GM18526 (cell line): ENCODE results near the gene ERMARD.

Experiments
- POLR2A ChIP-seq: IDR thresholded peaks from 3 replicates; pipeline ENCODE4 v1.6.1; 2011; ENCODE audit not compliant: insufficient read length; ENCODE audit errors: extremely low read depth

ERMARD gene

DNA sequence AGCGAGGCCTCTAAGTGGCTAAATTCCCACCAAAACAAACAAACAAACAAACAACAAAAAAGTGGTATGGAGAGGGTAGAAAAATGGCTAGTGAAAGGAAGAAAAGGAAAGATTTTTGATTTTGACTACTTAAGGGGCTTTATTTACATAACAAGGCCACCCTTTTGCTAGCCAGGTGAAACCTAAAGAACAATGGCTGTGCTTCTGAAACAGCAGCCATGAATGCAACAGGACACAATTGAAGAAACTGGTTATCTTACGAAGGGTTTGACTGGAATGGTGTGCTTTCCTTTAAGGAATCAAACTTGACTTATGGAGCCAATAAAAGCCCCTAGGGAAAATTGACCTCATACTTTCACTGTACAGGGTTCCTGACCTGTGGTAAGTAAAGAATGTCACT, 68.9 kb downstream of the ERMARD start:
- no peak for TF ChIP-seq POLR2A

DNA sequence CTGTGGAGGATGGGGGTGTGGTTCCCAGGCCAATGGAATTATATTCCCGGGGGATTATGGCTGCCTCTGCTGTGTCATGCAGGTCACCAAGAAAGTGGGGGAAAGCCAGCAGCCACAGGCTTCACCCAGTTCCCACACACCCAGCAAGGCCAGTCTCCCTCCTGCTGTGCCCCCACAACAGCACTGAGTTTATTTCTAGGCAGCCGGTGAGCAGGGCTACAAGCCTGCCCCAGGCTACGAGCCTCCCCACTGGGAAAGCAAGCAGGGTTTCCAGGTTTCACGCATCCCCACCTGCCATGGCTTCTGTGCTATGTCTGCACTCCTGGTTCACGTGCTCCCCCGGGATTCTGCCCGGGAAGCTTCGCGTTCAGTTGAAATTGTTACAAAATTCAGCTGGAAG, 72.6 kb downstream of the ERMARD start:
- TF ChIP-seq POLR2A: no peak

DNA sequence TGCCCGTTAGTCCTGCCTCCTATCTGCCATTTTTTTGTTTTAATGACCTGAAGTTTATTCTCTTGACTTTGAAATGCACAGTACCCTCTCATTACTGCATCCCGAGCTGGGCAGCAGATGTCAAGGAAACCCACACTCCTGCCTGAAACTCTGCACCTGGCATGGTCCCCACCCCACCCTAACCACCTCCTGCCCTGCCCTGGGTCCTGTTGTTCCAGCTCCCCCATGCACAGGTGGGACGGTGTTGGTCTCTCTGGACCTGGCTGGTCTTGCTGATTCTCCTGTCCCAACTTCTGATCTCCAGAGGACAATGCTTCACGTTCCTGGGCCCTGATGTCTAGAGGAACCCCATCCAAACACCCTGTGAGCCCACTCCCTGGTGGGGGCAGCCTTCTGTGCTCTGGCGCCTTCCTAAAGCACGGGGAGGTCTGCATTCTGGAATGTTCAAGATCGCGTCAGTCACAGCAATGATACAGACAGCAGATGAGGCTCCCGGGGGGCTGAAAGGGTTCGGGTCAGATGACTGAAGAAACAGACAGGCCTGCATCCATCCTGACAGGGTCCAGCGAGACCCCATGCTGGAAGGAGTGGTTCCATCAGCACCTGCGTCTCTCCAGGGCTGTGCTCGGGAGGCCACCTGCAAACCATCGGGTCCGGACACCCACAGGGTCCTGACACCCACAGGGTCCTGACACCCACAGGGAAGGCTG, 73.6 kb downstream of the ERMARD start:
- no peak for TF ChIP-seq POLR2A

DNA sequence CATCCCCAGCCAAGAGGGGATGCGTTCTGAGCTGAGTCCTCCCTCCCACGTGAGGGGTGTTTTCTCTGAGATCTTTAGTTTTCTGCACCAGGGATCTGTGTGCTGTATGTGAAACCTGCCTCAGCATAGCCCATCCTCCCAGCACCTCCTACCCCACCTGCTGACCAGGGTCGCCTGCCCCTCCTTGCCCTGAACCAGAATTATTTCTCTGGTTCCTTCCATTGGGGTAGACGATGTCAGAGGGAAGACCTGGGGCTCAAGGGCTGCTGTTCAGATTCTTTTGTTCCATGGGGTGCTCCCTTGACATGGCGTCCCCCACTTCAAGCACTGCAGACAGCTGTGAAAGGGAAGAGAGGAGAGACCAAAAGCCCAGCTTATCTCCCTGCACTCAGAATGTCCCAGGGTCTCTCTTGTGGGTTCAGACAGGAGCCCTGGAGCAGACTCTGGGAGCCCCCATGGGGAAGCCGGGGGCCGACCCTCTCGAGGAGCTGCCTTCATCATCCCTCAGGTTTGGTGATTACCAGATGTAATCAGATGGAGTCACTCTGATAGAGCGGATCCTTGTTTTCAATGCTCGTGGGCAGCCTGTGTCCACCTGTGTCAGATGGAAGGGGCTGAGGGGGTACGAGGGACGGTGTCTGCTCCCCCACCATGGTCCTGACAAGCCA, 74.3 kb downstream of the ERMARD start:
- TF ChIP-seq POLR2A: no peak

DNA sequence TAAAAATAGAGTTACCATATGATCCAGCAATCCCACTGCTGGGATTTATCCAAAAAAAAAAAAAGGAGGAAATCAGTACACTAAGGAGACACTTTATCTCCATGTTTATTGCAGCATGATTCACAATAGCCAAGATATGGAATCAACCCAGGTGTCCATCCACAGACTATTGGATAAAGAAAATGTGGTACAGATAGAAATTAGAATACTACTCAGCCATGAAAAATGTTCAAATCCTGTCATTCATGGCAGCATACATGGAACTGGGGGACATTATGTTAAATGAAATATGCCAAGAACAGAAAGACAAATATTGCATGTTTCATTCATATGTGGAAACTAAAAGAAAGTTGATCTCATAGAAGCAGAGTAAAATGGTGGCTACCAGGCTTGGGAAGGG, 75.3 kb downstream of the ERMARD start:
- no peak for TF ChIP-seq POLR2A

DNA sequence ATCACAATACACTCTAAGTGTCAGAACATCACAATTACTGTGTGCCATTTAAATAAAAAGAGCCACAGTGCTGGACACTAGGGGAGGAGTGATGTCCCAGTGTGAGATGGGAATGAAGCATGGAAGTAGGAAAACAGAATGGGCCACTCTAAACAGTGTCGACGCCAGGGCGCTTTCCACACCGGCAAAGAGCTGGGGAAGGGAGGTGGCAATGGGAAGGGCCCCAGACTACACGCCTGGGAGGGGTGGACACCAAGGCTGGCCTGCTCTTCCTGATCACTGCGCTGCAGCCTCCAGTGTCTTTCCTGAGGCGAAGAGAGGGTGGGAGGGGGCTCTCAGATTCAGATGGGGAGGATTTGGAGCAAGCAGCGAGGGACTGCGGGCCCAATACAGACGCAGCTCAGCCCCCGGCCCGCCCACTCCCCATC, 75.9 kb downstream of the ERMARD start:
- TF ChIP-seq POLR2A: no peak

DNA sequence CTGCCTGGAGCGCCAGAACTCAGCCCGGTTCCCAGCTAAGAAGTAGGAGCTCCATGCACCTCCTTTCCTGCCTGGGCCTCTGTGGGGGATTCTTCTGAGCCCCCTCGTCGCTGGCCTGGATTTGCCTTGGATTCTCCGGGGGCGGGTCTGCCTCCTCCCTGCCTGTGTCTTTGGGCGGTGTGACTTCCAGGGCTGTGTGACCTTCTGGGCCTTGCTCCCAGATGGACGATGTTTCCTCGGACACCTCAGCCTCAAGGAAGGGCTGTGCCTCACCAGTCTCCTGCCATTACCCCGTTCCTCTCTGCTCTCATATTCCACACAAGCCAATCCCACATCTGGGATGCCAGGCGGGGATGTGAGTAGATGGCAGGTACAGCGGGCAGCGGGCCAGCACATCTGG, 76.8 kb downstream of the ERMARD start:
- no peak for TF ChIP-seq POLR2A

DNA sequence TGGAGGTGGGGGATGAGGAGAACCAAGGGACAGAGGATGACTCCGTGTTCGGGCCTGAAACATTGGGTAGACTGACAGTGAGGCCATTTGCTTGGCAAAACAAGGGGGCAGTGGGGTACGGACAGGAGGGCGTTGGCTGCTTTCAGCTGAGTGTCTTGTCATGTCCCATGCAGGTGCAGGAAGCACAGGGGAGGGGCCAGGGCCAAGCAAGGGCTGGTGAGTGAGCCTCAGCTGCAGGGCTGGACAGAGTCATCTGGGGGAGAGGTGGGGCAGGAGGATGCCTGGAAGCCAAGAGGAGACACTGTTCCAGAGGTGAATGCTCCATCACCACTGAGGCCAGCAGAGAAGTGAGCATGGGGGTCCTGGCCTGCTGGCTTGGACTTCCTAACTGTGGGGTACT, 78.4 kb downstream of the ERMARD start:
- TF ChIP-seq POLR2A: no peak

DNA sequence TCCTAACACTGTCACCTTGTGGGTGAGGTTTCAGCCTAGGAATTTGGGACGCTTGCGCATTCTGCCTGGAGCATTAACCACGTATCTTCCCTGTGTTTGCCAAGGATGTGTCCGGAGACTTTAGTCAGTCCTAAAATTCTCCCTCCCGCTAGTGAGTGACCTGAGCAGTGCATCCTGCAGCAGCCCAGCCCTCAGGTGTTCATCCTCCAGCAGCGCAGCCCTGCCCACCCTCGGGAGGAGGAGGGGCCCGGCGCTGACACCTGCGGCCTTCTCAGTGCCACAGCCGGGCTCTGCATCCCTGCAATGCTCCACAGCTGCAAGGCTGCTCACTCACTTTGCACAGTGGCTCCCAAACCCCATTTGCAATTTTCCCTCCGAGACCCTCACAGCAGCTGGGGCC, 79.5 kb downstream of the ERMARD start:
- no peak for TF ChIP-seq POLR2A
